Activated CD8-positive, alpha-beta T cell treated with anti-CD3 and anti-CD28 coated beads for 36 hours (primary cell): Measurements from ENCODE around the gene NAGA. TPM values are rescaled to one million over a fixed set of nuclear protein-coding genes. Genes with fewer than 3 reads are reported as not detected.
A peak's percentile ranks its signal among the peaks of the same experiment; 100 is the strongest.
"Not testable (repeated sequence)": the region's sequence is repeated elsewhere in the genome, so short reads cannot be mapped to it uniquely, and the experiment has no call there.

Experiments used
- ATAC-seq: fragments of 200-7000 bp; cut with Tn5 transposase; one replicate; pipeline ENCODE4 v1.10.0; 2021; ENCODE audit warnings: mild to moderate bottlenecking, moderate library complexity
- CTCF ChIA-PET: fragments of 350-600 bp; sonication (Branson Sonifier 250); formaldehyde crosslinking; loops from one replicate; lab custom pipeline; 2021; ENCODE audit warnings: antibody characterized with exemption; lab: Charles Lee
- POLR2A ChIA-PET: fragments of 350-600 bp; sonication (Branson Sonifier 250); formaldehyde crosslinking; loops from one replicate; lab custom pipeline; 2021; ENCODE audit warnings: antibody characterized with exemption; lab: Charles Lee
- DNase-seq: peaks from one replicate; pipeline ENCODE4 v3.0.0-alpha.2; 2020
- H3K27ac Mint-ChIP-seq: one replicate; pipeline ENCODE4 v1.8.0; 2021; ENCODE audit warnings: mild to moderate bottlenecking, mixed read lengths
- H3K27me3 Mint-ChIP-seq: one replicate; pipeline ENCODE4 v1.8.0; 2021; ENCODE audit warnings: mixed read lengths
- H3K36me3 Mint-ChIP-seq: one replicate; pipeline ENCODE4 v1.8.0; 2021; ENCODE audit warnings: low read depth, mixed read lengths
- H3K4me1 Mint-ChIP-seq: one replicate; pipeline ENCODE4 v1.8.0; 2021; ENCODE audit warnings: low read depth, mixed read lengths
- H3K4me3 Mint-ChIP-seq: one replicate; pipeline ENCODE4 v1.8.0; 2021; ENCODE audit warnings: mild to moderate bottlenecking, moderate library complexity, mixed read lengths
- H3K9me3 Mint-ChIP-seq: one replicate; pipeline ENCODE4 v1.8.0; 2021; ENCODE audit warnings: mixed read lengths
- intact Hi-C: fragments of 100-400 bp; cut with micrococcal nuclease; formaldehyde crosslinking; loops from one replicate; pipeline ENCODE4 v1.10.0; 2022
- total RNA-seq, 2 experiments: library from RNA; stranded (reverse); gene quantifications; one replicate each; pipeline ENCODE4 v1.2.3, GENCODE V29; 2021
- TF ChIP-seq, protein P1 (sequence below): fragments of 200-600 bp; IDR thresholded peaks from one replicate; pipeline ENCODE4 v1.8.0; 2022; ENCODE audit warnings: antibody characterized with exemption, mild to moderate bottlenecking

The NAGA gene
- total RNA-seq, 2 experiments from 2014 or later = 9.3 to 9.4 TPM

DNA sequence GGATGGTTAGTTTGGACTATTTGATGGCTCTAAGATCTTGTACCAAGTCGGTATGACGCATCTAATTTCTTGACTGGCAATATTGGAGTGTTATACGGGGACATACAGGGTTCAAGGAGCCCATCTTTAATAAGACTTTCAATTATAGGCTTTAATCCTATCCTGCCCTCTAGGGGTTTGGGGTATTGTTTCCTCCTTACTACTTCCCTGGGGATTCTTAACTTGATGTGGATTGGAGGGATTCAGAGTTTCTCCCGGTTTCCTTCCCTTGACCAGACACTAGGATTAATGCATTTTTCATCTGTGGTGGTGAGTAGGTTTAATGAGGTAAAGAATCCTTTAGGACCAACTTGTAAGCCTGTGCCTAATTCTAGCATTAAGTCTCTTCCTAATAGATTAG is 41.2 kb upstream of the NAGA start:
- Mint-ChIP-seq H3K27me3 (no peaks in the 10 kb centered on the region), H3K9me3 (peaks cover 14% of the 10 kb centered on the region), H3K36me3 (peaks cover 16% of the 10 kb centered on the region), H3K27ac (no peak overlapping the region), H3K4me1 (no peaks in the 10 kb centered on the region), H3K4me3 (no peak overlapping the region)
- no peak for DNase-seq
- intact Hi-C loops = no loop called here
- TF ChIP-seq, protein P1, sequence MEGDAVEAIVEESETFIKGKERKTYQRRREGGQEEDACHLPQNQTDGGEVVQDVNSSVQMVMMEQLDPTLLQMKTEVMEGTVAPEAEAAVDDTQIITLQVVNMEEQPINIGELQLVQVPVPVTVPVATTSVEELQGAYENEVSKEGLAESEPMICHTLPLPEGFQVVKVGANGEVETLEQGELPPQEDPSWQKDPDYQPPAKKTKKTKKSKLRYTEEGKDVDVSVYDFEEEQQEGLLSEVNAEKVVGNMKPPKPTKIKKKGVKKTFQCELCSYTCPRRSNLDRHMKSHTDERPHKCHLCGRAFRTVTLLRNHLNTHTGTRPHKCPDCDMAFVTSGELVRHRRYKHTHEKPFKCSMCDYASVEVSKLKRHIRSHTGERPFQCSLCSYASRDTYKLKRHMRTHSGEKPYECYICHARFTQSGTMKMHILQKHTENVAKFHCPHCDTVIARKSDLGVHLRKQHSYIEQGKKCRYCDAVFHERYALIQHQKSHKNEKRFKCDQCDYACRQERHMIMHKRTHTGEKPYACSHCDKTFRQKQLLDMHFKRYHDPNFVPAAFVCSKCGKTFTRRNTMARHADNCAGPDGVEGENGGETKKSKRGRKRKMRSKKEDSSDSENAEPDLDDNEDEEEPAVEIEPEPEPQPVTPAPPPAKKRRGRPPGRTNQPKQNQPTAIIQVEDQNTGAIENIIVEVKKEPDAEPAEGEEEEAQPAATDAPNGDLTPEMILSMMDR = no peak
- ChIA-PET CTCF (interaction anchor here (1.0 to 4.6 kb wide), 5 partner anchors 17 to 365 kb away, joined by 3 to 26 read pairs (median 4); partner anchors contain the start of genes NDUFA6 and SMDT1), POLR2A (no interaction called here)
- ATAC-seq = no peak

DNA sequence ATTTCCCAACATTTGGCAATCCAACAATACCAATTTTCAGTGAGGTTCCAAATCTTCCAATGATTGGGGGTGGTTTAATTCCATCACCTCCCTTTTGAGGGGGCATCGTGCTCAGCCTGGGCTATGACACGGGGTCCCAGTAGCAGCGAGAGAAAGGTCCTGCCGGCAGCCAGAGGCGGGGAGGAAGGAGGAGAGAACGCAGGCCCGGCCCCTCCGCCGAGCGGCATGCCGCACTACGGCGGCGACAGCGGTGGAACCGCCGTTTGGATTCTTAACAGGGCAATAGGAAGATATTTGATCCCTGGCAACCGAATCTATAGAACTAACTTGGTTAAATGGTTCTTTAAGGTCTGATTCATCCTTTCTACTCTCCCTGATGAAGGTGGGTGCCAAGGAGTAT is 38.2 kb upstream of the NAGA start:
- CTCF ChIA-PET = no interaction called here
- TF ChIP-seq, protein P1 = no peak
- peaks cover 6% of the 10 kb centered on the region for H3K9me3 Mint-ChIP-seq
- peaks cover 15% of the 10 kb centered on the region for H3K36me3 Mint-ChIP-seq
- H3K4me3 Mint-ChIP-seq = no peak overlapping the region
- no peak for DNase-seq
- no peak overlapping the region for H3K27ac Mint-ChIP-seq
- no peaks in the 10 kb centered on the region for H3K4me1 Mint-ChIP-seq
- no peaks in the 10 kb centered on the region for H3K27me3 Mint-ChIP-seq
- intact Hi-C loops = no loop called here
- ATAC-seq = no peak
- POLR2A ChIA-PET = interaction anchor here (0.7 kb wide), 1 partner anchor 20 kb away, joined by 3 read pairs; no protein-coding TSS in a partner anchor

DNA sequence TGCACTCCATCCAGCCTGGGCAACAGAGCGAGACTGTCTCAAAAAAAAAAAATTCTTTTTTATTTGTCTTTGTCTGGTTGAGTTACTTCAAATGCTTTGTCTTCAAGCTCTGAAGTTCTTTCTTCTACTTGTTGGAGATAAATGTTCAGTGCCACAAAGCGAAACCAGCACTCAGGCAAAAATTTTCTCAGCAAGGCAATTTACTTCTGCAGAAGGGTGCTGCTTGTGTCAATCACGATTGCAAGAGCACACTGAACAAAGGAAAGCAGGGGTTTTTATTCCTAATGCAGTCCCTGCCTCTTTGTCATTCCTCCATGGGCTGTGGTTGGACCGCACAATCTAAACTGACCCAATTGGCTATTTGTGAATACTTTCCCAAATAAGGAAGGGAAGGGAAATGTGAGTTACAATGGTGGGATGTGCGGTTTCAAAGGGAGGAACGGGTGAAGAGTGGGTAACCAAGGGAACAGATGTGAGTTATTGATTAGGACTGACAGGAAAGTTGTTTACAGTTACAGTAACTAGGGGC is 33.8 kb upstream of the NAGA start:
- H3K27me3 Mint-ChIP-seq, H3K27ac Mint-ChIP-seq, H3K4me1 Mint-ChIP-seq, ATAC-seq, DNase-seq, H3K4me3 Mint-ChIP-seq, intact Hi-C loops: not testable (repeated sequence)
- peaks cover 38% of the 10 kb centered on the region for H3K36me3 Mint-ChIP-seq
- POLR2A ChIA-PET = interaction anchor here (3.3 kb wide), 1 partner anchor 14 kb away, joined by 12 read pairs; the partner anchor contains the start of gene NDUFA6
- CTCF ChIA-PET = interaction anchor here (0.7 to 1.2 kb wide), 4 partner anchors 12 to 153 kb away, joined by 3 read pairs; no protein-coding TSS in a partner anchor
- peaks cover 17% of the 10 kb centered on the region for H3K9me3 Mint-ChIP-seq

DNA sequence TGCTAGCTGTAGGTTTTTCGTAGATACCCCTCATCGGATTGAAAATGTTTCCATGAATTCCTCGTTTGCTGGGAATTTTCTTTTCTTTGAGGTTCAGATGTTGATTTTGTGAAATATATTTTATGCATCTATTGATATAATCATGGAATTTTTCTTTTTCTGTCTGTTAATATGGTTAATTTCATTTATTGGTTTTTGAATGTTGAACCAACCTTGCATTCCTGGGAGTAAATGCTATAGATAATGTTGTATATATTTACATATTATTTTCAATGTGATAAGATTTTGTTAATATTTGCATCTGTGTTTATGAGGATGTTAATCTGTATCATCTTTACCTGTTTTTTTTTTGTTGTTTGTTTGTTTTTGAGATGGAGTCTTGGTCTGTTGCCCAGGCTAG is 30.6 kb upstream of the NAGA start:
- Mint-ChIP-seq H3K27ac (no peak overlapping the region), H3K4me3 (no peak overlapping the region), H3K4me1 (no peaks in the 10 kb centered on the region), H3K36me3 (peaks cover 45% of the 10 kb centered on the region), H3K9me3 (peaks cover 22% of the 10 kb centered on the region), H3K27me3 (no peaks in the 10 kb centered on the region)
- ChIA-PET CTCF (interaction anchor here (0.6 to 4.3 kb wide), 2 partner anchors 10 to 12 kb away, joined by 3 to 19 read pairs; partner anchors contain the start of gene NDUFA6), POLR2A (no interaction called here)
- no peak for ATAC-seq
- TF ChIP-seq, protein P1 = no peak
- intact Hi-C loops = no loop called here
- DNase-seq = no peak

DNA sequence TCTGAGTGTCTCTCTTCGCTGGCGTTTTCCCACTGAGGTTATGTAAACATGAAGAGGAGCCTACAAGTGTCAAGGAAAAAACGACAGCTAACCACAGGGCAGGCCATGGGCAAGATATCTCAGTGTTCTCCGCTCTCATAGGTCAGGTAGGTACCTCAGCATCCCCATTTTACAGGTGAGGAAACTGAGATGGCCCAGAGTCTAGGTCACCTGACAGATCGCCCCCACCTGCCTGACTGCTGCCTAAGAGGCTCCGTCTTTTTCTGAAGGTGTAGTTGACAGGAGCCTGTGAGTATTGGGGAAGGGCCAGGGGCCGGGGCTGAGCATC is 20.8 kb upstream of the NAGA start:
- H3K36me3 Mint-ChIP-seq = peaks cover 27% of the 10 kb centered on the region
- peak overlapping the region; percentile 99 for H3K27ac Mint-ChIP-seq
- ATAC-seq (no peak), DNase-seq (peak; percentile 16)
- peaks cover 4% of the 10 kb centered on the region for H3K9me3 Mint-ChIP-seq
- ChIA-PET POLR2A (interaction anchor here (0.8 to 7.9 kb wide), 14 partner anchors 9 to 523 kb away, joined by 3 to 118 read pairs (median 4); partner anchors contain the start of genes CENPM, PHETA2, POLDIP3 and SMDT1), CTCF (interaction anchor here (0.6 to 3.1 kb wide), 18 partner anchors 9 to 394 kb away, joined by 3 to 26 read pairs (median 4); partner anchors contain the start of gene SMDT1)
- no peaks in the 10 kb centered on the region for H3K27me3 Mint-ChIP-seq
- peaks cover 27% of the 10 kb centered on the region for H3K4me1 Mint-ChIP-seq
- peak overlapping the region; percentile 85 for H3K4me3 Mint-ChIP-seq
- intact Hi-C loops = no loop called here
- TF ChIP-seq, protein P1 = no peak
